ENCODE results near the gene EFNA5.
A peak's percentile ranks its signal among the peaks of the same experiment; 100 is the strongest.

Gene EFNA5

DNA sequence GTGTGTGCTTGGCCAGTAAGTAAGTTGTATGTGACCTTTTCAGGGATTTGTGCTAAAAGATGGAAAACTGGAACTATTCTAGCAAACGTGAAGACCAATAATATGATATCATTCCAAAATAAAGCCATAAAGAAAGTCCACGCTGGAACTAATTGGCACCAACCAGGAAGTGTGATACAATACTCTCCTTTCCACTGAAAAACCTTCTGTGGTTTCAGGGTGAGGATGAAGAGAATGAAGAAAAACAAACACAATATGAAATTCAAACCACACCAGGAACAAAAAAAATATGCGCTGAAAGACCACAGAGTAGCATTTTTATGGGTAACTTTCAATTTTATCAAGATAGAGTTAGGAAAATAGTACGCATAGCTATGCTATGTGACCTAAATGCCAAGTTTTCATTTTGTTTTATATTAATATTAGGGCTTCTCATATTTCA, 105.8 kb downstream of the EFNA5 start:
- Histone ChIP-seq H3K9me3 (ENCODE audit: insufficient read depth, low read depth, low read length) (no peaks in the 10 kb centered on the region), H3K4me1 (ENCODE audit: insufficient read depth, low read length) (peaks cover 47% of the 10 kb centered on the region), H3K9ac (ENCODE audit: low read depth, low read length) (no peak overlapping the region), H3K27ac (ENCODE audit: low read length) (no peak overlapping the region), H3K36me3 (ENCODE audit: insufficient read depth, low read depth, low read length) (no peaks in the 10 kb centered on the region), H3K27me3 (ENCODE audit: insufficient read depth, low read length) (no peaks in the 10 kb centered on the region), H3K4me3 (ENCODE audit: low read length) (no peak overlapping the region)

DNA sequence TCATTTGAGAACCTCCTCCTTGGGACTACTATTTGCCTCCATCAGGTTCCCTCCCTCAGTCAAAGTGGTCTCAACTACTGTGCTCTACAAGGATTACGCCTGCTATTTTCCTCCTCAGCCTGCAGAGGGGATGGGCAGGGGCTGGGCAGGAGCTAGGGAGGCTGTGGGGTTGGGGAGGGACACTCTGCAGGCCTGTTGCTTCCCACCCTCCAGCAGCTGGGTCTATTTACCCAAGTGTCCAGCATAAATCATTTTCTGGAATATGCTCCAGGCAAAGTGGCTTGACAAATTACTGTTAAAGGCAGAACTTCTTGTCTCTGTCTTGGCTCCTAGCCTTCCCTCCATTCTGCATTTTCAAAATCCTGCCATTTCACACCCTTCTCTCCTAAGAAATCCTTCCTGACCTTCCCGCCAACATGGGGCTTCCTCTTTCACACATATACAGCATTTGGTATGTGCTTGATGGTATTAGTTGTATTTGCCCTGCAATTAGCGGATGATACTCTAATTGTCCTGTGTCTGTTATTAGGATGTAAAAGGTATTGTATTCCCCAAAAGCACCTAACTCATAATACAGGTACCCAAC, 106.7 kb downstream of the EFNA5 start:
- no peak overlapping the region for H3K27ac ChIP-seq (ENCODE audit: low read length)

DNA sequence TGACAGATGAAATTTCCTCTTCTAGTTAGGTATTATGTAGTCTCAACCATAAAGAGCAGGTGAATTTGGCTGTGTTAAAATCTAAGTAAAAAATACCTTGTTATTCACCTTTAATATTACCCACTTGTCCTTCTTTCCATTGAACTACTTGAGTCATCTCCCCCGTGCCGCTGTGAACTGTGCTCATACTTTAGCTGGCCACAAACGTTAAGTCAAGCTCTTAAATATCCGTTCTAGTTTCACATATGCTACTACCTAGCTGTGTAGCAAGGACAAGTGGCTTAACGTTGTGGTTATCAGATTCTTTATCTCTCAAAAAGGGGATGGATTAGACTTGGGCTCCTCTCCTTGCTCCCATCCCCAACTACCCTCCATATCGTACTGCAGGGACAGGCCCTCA, 110.4 kb downstream of the EFNA5 start:
- no peaks in the 10 kb centered on the region for H3K36me3 ChIP-seq (ENCODE audit: insufficient read depth, low read depth, low read length)
- H3K4me3 ChIP-seq (ENCODE audit: low read length): no peak overlapping the region
- H3K27me3 ChIP-seq (ENCODE audit: insufficient read depth, low read length): no peaks in the 10 kb centered on the region
- H3K27ac ChIP-seq (ENCODE audit: low read length): no peak overlapping the region
- H3K9me3 ChIP-seq (ENCODE audit: insufficient read depth, low read depth, low read length): no peaks in the 10 kb centered on the region
- no peak overlapping the region for H3K9ac ChIP-seq (ENCODE audit: low read depth, low read length)
- H3K4me1 ChIP-seq (ENCODE audit: insufficient read depth, low read length): peaks cover 42% of the 10 kb centered on the region

More for the DNA sequence above, 106.7 kb downstream of the EFNA5 start:
- no peaks in the 10 kb centered on the region for H3K36me3 ChIP-seq (ENCODE audit: insufficient read depth, low read depth, low read length)
- peaks cover 50% of the 10 kb centered on the region for H3K4me1 ChIP-seq (ENCODE audit: insufficient read depth, low read length)
- no peaks in the 10 kb centered on the region for H3K9me3 ChIP-seq (ENCODE audit: insufficient read depth, low read depth, low read length)
- H3K27me3 ChIP-seq (ENCODE audit: insufficient read depth, low read length): no peaks in the 10 kb centered on the region
- no peak overlapping the region for H3K9ac ChIP-seq (ENCODE audit: low read depth, low read length)
- no peak overlapping the region for H3K4me3 ChIP-seq (ENCODE audit: low read length)

DNA sequence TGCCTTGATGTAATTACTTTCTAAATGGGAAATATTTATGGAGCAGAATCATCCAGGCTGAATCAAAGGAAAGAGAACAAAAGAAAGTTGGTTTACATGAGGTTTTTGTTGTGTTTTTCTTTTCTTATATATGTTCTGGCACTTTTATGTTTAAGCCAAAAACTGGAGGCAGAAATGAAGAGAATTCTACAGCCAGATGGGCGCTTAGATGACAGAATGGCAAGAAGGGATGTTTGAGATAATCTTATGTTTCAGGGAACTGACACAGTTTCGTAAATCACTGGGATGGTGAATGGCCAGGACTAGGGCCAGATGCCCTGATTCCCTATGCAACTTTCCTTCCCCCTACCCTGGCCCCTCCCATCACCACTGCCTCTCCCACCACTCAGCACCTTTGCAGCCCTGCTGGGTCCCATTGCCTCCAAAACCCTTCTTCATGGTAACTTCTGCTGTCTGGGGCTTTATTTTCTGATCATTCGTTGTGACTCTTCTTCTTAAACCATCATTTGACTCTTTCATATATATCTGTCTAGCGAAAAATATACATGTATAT, 111.8 kb downstream of the EFNA5 start:
- H3K36me3 ChIP-seq (ENCODE audit: insufficient read depth, low read depth, low read length): no peaks in the 10 kb centered on the region
- H3K27me3 ChIP-seq (ENCODE audit: insufficient read depth, low read length): no peaks in the 10 kb centered on the region
- H3K9me3 ChIP-seq (ENCODE audit: insufficient read depth, low read depth, low read length): no peaks in the 10 kb centered on the region
- H3K4me3 ChIP-seq (ENCODE audit: low read length): no peak overlapping the region
- peaks cover 30% of the 10 kb centered on the region for H3K4me1 ChIP-seq (ENCODE audit: insufficient read depth, low read length)
- H3K27ac ChIP-seq (ENCODE audit: low read length): no peak overlapping the region
- H3K9ac ChIP-seq (ENCODE audit: low read depth, low read length): peak overlapping the region; percentile 54; the same call in 1 of the 2 replicates

- Histone ChIP-seq H3K27ac (ENCODE audit: low read length) (no peak overlapping the region), H3K4me3 (ENCODE audit: low read length) (no peak overlapping the region), H3K27me3 (ENCODE audit: insufficient read depth, low read length) (no peaks in the 10 kb centered on the region), H3K9ac (ENCODE audit: low read depth, low read length) (no peak overlapping the region), H3K36me3 (ENCODE audit: insufficient read depth, low read depth, low read length) (no peaks in the 10 kb centered on the region), H3K4me1 (ENCODE audit: insufficient read depth, low read length) (peaks cover 31% of the 10 kb centered on the region), H3K9me3 (ENCODE audit: insufficient read depth, low read depth, low read length) (no peaks in the 10 kb centered on the region)
Observed at GRCh38 chr5:107557051-107557658, 113.6 kb downstream of the EFNA5 start.

GRCh38 chr5:107556575-107556974, 114.2 kb downstream of the EFNA5 start:
- no peaks in the 10 kb centered on the region for H3K27me3 ChIP-seq (ENCODE audit: insufficient read depth, low read length)
- no peak overlapping the region for H3K9ac ChIP-seq (ENCODE audit: low read depth, low read length)
- H3K9me3 ChIP-seq (ENCODE audit: insufficient read depth, low read depth, low read length): no peaks in the 10 kb centered on the region
- no peaks in the 10 kb centered on the region for H3K36me3 ChIP-seq (ENCODE audit: insufficient read depth, low read depth, low read length)
- peaks cover 31% of the 10 kb centered on the region for H3K4me1 ChIP-seq (ENCODE audit: insufficient read depth, low read length)
- H3K4me3 ChIP-seq (ENCODE audit: low read length): no peak overlapping the region
- H3K27ac ChIP-seq (ENCODE audit: low read length): no peak overlapping the region

DNA sequence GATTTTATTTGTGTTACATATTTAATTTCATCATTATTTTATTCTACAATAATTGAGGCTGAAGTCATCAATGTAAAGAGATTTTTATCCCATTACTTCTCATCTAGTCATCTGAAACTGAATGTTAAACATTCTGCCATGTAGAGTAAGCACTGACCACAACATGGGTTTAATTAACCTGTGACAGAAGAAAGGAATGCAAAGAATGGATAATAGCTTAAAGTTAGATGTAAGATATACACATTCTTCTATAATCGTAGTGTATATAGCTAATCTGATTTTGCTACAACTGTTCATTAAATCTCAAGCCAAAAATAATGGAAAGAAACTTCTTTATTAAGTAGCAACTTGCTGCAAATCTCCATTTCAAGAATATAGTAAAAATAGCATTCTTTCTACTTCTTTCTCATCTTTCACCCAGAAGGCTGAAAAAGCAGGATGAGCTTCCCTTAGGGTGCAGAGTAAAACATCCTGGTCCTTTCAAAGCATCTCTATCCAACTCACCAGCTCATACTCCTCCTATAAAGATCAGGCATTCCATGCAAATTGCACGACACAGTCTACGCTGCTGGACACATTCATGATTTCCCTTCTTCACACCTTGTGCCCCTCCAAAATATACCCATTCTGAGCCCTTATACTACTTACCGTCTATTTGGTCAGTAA, 115.2 kb downstream of the EFNA5 start:
- Histone ChIP-seq H3K9me3 (ENCODE audit: insufficient read depth, low read depth, low read length) (no peaks in the 10 kb centered on the region), H3K27me3 (ENCODE audit: insufficient read depth, low read length) (no peaks in the 10 kb centered on the region), H3K4me1 (ENCODE audit: insufficient read depth, low read length) (peaks cover 31% of the 10 kb centered on the region), H3K4me3 (ENCODE audit: low read length) (no peak overlapping the region), H3K36me3 (ENCODE audit: insufficient read depth, low read depth, low read length) (no peaks in the 10 kb centered on the region), H3K9ac (ENCODE audit: low read depth, low read length) (no peak overlapping the region), H3K27ac (ENCODE audit: low read length) (no peak overlapping the region)

DNA sequence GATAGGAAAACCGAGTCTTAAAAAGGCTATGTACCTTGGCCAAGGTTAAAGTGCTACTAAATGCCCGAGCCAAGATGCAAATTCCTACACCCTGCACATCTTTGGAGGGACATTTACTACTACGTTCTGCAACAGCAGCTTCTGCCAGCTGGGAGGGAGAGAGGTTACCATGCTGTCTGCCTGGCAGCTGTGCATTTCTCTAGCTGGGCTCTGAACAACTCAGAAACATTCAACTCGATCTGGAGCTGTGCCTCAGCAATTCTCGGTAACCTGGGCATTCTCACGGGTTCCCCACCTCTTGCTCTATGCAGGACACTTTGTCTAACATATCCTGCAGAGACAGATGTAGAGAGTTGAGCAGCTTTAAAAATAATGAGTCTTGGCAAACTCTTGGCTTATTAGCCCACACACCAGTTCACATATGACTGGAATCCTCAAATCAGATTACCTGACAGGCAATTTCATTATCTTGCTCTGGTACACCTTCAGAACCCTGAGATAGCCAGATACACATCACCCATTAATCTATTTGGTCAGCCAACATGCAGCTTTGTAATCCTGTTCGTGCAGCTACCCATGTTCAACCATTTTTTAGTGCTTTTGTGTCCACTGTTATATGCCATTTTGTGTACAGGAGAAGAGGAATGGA, 115.8 kb downstream of the EFNA5 start:
- H3K4me1 ChIP-seq (ENCODE audit: insufficient read depth, low read length): peaks cover 31% of the 10 kb centered on the region
- no peak overlapping the region for H3K4me3 ChIP-seq (ENCODE audit: low read length)
- no peaks in the 10 kb centered on the region for H3K27me3 ChIP-seq (ENCODE audit: insufficient read depth, low read length)
- no peaks in the 10 kb centered on the region for H3K36me3 ChIP-seq (ENCODE audit: insufficient read depth, low read depth, low read length)
- H3K9me3 ChIP-seq (ENCODE audit: insufficient read depth, low read depth, low read length): no peaks in the 10 kb centered on the region
- H3K27ac ChIP-seq (ENCODE audit: low read length): no peak overlapping the region
- no peak overlapping the region for H3K9ac ChIP-seq (ENCODE audit: low read depth, low read length)

DNA sequence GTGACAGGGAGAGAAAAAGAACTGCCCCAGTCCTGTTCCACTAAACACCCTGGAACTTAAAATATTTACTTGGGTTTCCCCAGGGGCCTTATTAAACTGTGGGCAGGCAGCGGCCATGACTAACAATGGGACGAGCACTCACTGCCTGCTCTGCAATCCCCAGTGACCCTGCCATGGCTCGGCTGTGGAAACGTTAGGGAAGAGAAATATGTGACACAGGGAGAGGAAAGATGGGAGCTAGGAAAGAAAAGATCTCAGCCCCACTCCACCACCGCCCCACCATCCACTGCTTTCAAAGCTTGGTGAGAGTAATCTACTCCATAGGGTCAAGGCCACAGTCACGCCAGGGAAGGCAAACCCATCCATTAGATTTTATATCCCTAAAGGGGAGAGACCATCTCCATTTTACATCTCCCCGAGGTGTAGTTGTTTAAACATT, 117.6 kb downstream of the EFNA5 start:
- Histone ChIP-seq H3K4me3 (ENCODE audit: low read length) (no peak overlapping the region), H3K9me3 (ENCODE audit: insufficient read depth, low read depth, low read length) (no peaks in the 10 kb centered on the region), H3K4me1 (ENCODE audit: insufficient read depth, low read length) (peaks cover 22% of the 10 kb centered on the region), H3K27me3 (ENCODE audit: insufficient read depth, low read length) (no peaks in the 10 kb centered on the region), H3K27ac (ENCODE audit: low read length) (no peak overlapping the region), H3K36me3 (ENCODE audit: insufficient read depth, low read depth, low read length) (no peaks in the 10 kb centered on the region), H3K9ac (ENCODE audit: low read depth, low read length) (no peak overlapping the region)

DNA sequence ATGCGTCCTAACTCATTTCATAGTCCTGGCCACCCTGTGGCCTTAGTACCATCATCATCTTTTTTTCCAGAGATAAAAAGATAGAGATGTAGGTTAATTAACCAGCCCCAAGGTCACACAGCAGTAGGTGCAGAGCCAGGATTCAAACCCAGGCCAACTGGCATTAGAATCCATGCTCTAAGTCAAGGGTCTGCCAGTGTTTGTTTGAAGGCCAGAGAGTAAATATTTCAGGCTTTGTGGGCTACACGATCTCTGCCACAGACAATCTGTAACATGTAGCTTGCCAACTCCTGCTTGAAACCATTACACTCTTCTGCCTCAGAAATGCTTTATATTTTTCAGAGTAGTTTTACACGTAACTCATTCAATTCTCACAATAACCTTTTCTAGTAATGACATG, 119.6 kb downstream of the EFNA5 start:
- H3K27ac ChIP-seq (ENCODE audit: low read length): no peak overlapping the region
- no peaks in the 10 kb centered on the region for H3K27me3 ChIP-seq (ENCODE audit: insufficient read depth, low read length)
- H3K36me3 ChIP-seq (ENCODE audit: insufficient read depth, low read depth, low read length): no peaks in the 10 kb centered on the region
- H3K9me3 ChIP-seq (ENCODE audit: insufficient read depth, low read depth, low read length): no peaks in the 10 kb centered on the region
- peaks cover 9% of the 10 kb centered on the region; the same call in 1 of the 2 replicates for H3K4me1 ChIP-seq (ENCODE audit: insufficient read depth, low read length)
- H3K4me3 ChIP-seq (ENCODE audit: low read length): no peak overlapping the region
- no peak overlapping the region for H3K9ac ChIP-seq (ENCODE audit: low read depth, low read length)

- Histone ChIP-seq H3K27me3 (ENCODE audit: insufficient read depth, low read length) (no peaks in the 10 kb centered on the region), H3K27ac (ENCODE audit: low read length) (no peak overlapping the region), H3K4me1 (ENCODE audit: insufficient read depth, low read length) (peaks cover 13% of the 10 kb centered on the region; the same call in 1 of the 2 replicates), H3K4me3 (ENCODE audit: low read length) (no peak overlapping the region), H3K9me3 (ENCODE audit: insufficient read depth, low read depth, low read length) (no peaks in the 10 kb centered on the region), H3K36me3 (ENCODE audit: insufficient read depth, low read depth, low read length) (no peaks in the 10 kb centered on the region), H3K9ac (ENCODE audit: low read depth, low read length) (no peak overlapping the region)
Observed at GRCh38 chr5:107549567-107549966, 121.2 kb downstream of the EFNA5 start.

Measured in iPS-20b (cell line).